HG03135 (cell line): ENCODE measurements around the gene ENTR1.

Experiments used
- ATAC-seq: cut with Tn5 transposase; IDR thresholded peaks from one replicate; pipeline ENCODE4 v1.9.1; 2021; ENCODE audit warnings: mild to moderate bottlenecking, moderate library complexity; ENCODE audit not compliant: unreplicated experiment

Gene ENTR1

GRCh38 chr9:136398286-136398685 is 12.1 kb downstream of the ENTR1 start:
- ATAC-seq, result no peak

GRCh38 chr9:136397643-136398042 is 12.8 kb downstream of the ENTR1 start:
- no peak for ATAC-seq

GRCh38 chr9:136396219-136396515 is 14.2 kb downstream of the ENTR1 start:
- no peak for ATAC-seq

- ATAC-seq, result no peak
These were observed 14.8 kb downstream of the ENTR1 start for GRCh38 chr9:136395345-136396218.

- ATAC-seq, result no peak
These were observed 15.4 kb downstream of the ENTR1 start for GRCh38 chr9:136395020-136395340.

DNA sequence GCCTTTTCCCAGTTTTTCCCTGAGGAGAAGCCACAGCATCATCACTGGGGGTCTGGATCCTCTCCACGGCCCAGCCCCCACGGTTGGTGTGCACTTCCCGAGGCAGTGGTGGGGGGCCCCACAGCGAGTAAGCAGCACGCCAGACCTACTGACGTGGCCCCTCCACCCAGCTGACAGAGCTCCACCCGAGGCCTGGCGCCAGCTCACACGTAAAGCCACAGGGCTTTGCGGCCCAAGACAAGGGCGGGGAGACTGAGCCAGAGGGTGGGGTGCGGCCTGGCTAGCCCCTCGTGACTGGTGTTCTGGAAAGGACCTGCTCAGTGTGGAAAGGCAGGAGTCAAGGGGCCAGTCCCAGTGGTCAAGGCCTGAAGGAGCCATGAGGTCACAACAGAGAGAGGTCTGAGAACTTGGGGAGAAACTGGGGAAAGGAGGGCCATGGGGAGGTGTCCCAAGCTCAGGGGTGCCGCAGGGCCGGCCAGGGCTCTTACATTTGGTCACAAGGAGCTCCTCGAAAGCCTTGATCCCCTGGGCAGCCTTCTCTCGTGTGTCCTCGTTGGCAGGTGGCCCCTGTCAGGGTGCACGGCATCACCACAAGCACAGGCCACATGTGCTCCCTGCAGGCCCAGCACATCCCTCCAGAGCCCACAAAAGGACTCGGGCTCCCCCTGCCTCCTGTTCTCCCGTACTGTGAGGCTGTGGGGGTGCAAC is 15.9 kb downstream of the ENTR1 start:
- no peak for ATAC-seq

- ATAC-seq, result no peak
These were observed 16.9 kb downstream of the ENTR1 start for GRCh38 chr9:136393531-136393930.

GRCh38 chr9:136392538-136393449 is 17.6 kb downstream of the ENTR1 start:
- no peak for ATAC-seq

GRCh38 chr9:136391737-136392537 is 18.5 kb downstream of the ENTR1 start:
- no peak for ATAC-seq

GRCh38 chr9:136389396-136389795 is 21.0 kb downstream of the ENTR1 start:
- no peak for ATAC-seq

GRCh38 chr9:136387217-136387616 is 23.2 kb downstream of the ENTR1 start:
- ATAC-seq, result no peak

DNA sequence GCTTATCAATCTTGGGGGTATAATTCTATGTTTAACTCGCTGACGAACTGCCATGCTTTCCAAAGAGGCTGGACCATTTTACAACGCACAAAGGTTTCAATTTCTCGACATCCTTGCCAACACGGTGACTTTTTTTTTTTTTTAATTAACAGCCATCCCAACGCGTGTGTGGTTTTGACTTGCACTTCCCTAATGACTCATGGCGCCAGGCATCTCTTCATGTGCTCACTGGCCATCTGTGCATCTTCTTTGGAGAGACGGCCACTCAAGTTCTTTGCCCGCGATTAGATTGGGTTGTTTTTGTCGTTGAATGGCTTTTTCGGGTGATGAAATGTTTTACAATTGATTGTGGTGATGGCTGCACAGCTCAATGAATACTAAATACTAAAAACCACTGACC is 24.4 kb downstream of the ENTR1 start:
- ATAC-seq, result no peak

DNA sequence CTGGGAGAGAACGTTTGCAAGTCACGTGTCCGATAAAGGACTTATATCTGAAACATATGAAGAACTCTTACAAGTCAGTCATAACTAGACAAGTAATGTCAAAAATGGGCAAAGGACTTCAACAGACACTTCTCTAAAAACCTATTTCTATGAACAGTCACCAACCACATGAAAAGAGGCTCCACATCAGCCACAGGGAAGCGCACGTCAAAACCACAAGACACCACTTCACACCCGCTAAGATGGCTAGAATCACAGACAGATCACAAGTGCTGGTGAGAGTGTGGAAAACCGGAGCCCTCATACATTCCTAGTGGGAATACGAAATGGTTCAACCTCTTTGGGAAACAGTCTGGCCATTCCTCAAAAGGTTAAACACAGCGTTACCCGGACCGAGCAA is 25.4 kb downstream of the ENTR1 start:
- no peak for ATAC-seq

DNA sequence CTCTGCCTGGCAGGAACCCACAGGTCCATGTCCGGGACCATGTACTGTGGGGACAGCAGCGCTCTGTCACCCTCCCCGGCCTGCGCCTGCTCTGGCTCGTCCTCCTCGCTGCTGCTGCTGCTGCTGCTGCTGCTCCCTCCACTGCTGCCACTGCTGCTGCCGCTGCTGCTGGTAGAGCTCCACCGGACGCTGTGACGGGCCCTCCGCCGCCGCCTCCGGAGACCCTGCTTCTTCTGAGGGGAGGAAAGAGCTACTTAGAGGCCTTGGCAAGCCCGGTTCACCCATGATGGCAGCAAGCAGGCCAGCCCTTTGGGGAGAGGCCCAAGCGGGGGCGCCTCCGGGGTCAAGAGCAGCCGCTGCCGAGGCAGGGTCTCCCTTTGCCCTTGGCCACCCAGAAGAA is 27.0 kb downstream of the ENTR1 start:
- ATAC-seq, result no peak

DNA sequence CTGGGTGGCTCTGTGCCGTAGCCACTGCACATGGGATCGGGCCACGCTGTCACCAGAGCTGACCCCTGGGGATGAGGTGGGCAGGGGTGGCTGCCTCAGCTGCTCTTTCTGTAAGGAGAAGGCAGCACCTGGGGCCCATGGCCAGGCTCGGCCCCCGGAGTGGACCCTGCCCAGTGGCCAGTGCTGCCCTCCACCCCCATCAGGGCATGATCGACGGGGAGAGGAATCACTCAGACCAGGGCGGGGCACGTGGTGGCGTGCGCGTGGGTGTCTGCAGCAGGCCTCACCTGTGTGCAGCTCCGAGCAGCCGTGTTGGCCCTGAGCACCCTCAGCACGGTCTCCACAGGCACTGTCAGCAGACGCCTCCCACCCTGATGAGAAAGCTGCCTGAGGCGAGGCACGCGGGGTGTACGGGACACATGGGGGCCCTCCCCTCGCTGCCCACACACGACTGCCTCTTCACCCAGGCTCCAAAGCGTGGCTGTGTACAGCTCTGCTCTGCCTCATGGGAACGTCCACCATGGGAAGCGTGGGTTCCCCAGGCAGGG is 28.4 kb downstream of the ENTR1 start:
- ATAC-seq, result no peak

DNA sequence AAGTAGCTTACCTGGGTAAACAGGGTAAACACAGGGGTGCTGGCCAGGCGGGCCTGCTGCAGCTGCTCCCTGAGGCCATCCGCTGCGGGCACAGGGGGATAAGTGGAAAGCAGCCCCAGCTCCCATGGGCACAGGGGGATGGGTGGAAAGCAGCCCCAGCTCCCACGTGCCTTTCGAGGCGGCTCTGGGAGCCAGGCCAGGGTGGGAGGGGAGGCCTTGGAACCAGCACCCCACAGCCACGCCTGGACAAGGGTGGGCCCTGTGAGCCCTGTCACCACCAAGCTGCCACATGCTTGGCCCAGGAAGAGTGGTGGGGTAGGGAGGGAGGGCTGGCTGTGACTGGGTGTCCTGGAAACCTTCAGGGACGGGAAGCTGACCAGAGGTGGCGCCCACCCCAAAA is 29.1 kb downstream of the ENTR1 start:
- no peak for ATAC-seq

- no peak for ATAC-seq
These were observed 30.0 kb downstream of the ENTR1 start for GRCh38 chr9:136380381-136380780.

DNA sequence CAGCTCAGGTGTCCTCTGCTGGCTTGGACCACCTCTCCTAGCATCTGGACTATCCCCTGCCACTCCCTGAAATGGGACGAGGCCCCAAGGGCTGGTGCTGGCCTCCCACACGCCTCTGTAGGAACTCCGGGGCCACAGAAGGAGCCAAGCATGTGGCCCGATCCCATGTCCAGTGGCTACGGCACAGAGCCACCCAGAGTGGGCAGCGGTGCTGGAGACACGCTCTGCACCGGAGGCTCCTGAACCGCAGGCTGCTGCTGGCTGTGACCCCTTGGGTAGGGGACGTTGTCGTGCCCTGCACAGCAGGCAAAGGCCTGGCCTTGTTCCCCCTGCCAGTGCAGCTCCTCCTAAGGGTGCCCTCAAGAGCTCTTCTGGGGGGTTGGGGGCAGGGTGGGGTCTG is 30.5 kb downstream of the ENTR1 start:
- no peak for ATAC-seq

GRCh38 chr9:136379401-136379800 is 31.0 kb downstream of the ENTR1 start:
- no peak for ATAC-seq

GRCh38 chr9:136379003-136379287 is 31.5 kb downstream of the ENTR1 start:
- ATAC-seq, result no peak
